Activated CD4-positive, alpha-beta T cell treated with anti-CD3 and anti-CD28 coated beads for 1 hour (primary cell): ENCODE results near the gene PLCH1.
"Not testable (repeated sequence)": the region's sequence is repeated elsewhere in the genome, so short reads cannot be mapped to it uniquely, and the experiment has no call there.

Source experiments
- DNase-seq: peaks from one replicate; pipeline ENCODE4 v3.0.0-alpha.2; 2020

PLCH1 gene

GRCh38 chr3:155409336-155409735 lies 335.5 kb downstream of the PLCH1 start:
- DNase-seq = no peak

- no peak for DNase-seq
These were observed 336.9 kb downstream of the PLCH1 start for GRCh38 chr3:155407971-155408370.

GRCh38 chr3:155407331-155407730 lies 337.5 kb downstream of the PLCH1 start:
- no peak for DNase-seq

- DNase-seq = no peak
These were observed 340.4 kb downstream of the PLCH1 start for GRCh38 chr3:155404486-155404885.

GRCh38 chr3:155402656-155403055 lies 342.2 kb downstream of the PLCH1 start:
- DNase-seq = no peak

GRCh38 chr3:155398046-155398445 lies 346.8 kb downstream of the PLCH1 start:
- no peak for DNase-seq

GRCh38 chr3:155394896-155395295 lies 350.0 kb downstream of the PLCH1 start:
- DNase-seq = not testable (repeated sequence)

- no peak for DNase-seq
These were observed 350.6 kb downstream of the PLCH1 start for GRCh38 chr3:155394240-155394639.

GRCh38 chr3:155393316-155393715 lies 351.6 kb downstream of the PLCH1 start:
- DNase-seq = no peak

GRCh38 chr3:155392138-155392537 lies 352.7 kb downstream of the PLCH1 start:
- DNase-seq = no peak

GRCh38 chr3:155391551-155391958 lies 353.3 kb downstream of the PLCH1 start:
- no peak for DNase-seq

GRCh38 chr3:155391104-155391503 lies 353.8 kb downstream of the PLCH1 start:
- DNase-seq = no peak

- no peak for DNase-seq
These were observed 354.5 kb downstream of the PLCH1 start for GRCh38 chr3:155390351-155390750.

GRCh38 chr3:155388417-155388816 lies 356.5 kb downstream of the PLCH1 start:
- DNase-seq = no peak

- no peak for DNase-seq
These were observed 357.3 kb downstream of the PLCH1 start for GRCh38 chr3:155387571-155387970.

- no peak for DNase-seq
These were observed 358.0 kb downstream of the PLCH1 start for GRCh38 chr3:155386919-155387318.

- no peak for DNase-seq
These were observed 358.8 kb downstream of the PLCH1 start for GRCh38 chr3:155385896-155386625.

GRCh38 chr3:155382396-155383042 lies 362.4 kb downstream of the PLCH1 start:
- no peak for DNase-seq

GRCh38 chr3:155377847-155378246 lies 367.0 kb downstream of the PLCH1 start:
- no peak for DNase-seq

- DNase-seq = no peak
These were observed 367.8 kb downstream of the PLCH1 start for GRCh38 chr3:155377071-155377470.

- no peak for DNase-seq
These were observed 372.6 kb downstream of the PLCH1 start for GRCh38 chr3:155372281-155372680.

GRCh38 chr3:155370764-155371503 lies 373.9 kb downstream of the PLCH1 start:
- DNase-seq = no peak

GRCh38 chr3:155370198-155370597 lies 374.7 kb downstream of the PLCH1 start:
- no peak for DNase-seq

GRCh38 chr3:155369735-155370134 lies 375.1 kb downstream of the PLCH1 start:
- DNase-seq = no peak
